WTC11 (cell line): ENCODE measurements around the gene FAM161A. TPM values are rescaled to one million over a fixed set of nuclear protein-coding genes. Genes with fewer than 3 reads are reported as not detected.

Experiments
- ATAC-seq: fragments of 200-7000 bp; cut with Tn5 transposase; 2 replicates; pipeline ENCODE4 v1.10.0; 2021; ENCODE audit warnings: mild to moderate bottlenecking, moderate library complexity
- CTCF ChIA-PET: fragments of 300-600 bp; sonication (Branson Sonifier 250); formaldehyde crosslinking; loops from one replicate; lab custom pipeline; 2021; ENCODE audit warnings: antibody characterized with exemption; lab: Charles Lee
- POLR2A ChIA-PET: fragments of 350-600 bp; sonication (Branson Sonifier 250); formaldehyde crosslinking; loops from one replicate; lab custom pipeline; 2021; ENCODE audit warnings: antibody characterized with exemption; lab: Charles Lee
- DNase-seq: peaks from one replicate; pipeline ENCODE4 v3.0.0; 2021; ENCODE audit warnings: low spot score
- H3K27ac Mint-ChIP-seq: 2 replicates; pipeline ENCODE4 v1.8.0; 2021; ENCODE audit warnings: mixed read lengths
- H3K27me3 Mint-ChIP-seq: 2 replicates; pipeline ENCODE4 v1.8.0; 2021; ENCODE audit warnings: low read depth, mild to moderate bottlenecking, moderate library complexity, mixed read lengths
- H3K36me3 Mint-ChIP-seq: 2 replicates; pipeline ENCODE4 v1.8.0; 2021; ENCODE audit warnings: mixed read lengths
- H3K4me1 Mint-ChIP-seq: 2 replicates; pipeline ENCODE4 v1.8.0; 2022; ENCODE audit warnings: mixed read lengths
- H3K4me3 Mint-ChIP-seq: 2 replicates; pipeline ENCODE4 v1.8.0; 2021; ENCODE audit warnings: mild to moderate bottlenecking, moderate library complexity, mixed read lengths
- H3K9me3 Mint-ChIP-seq: 2 replicates; pipeline ENCODE4 v1.8.0; 2021; ENCODE audit warnings: mixed read lengths
- AR ChIP-seq: fragments of 250-450 bp; sonication (Bioruptor Pico); IDR thresholded peaks from 2 replicates; pipeline ENCODE4 v1.9.0; 2021; ENCODE audit warnings: mild to moderate bottlenecking
- ARID4B ChIP-seq: sonication (generic); formaldehyde crosslinking; IDR thresholded peaks from 2 replicates; pipeline ENCODE4 v1.8.0; 2023; ENCODE audit warnings: missing genetic modification reagents, mild to moderate bottlenecking, borderline replicate concordance
- CDX4 ChIP-seq: fragments of 250-450 bp; sonication (Bioruptor Pico); IDR thresholded peaks from 2 replicates; pipeline ENCODE4 v1.9.0; 2021; ENCODE audit warnings: moderate library complexity, mild to moderate bottlenecking, inconsistent platforms, borderline replicate concordance
- E2F5 ChIP-seq: sonication (generic); formaldehyde crosslinking; IDR thresholded peaks from 2 replicates; pipeline ENCODE4 v1.8.1; 2022; ENCODE audit warnings: mild to moderate bottlenecking, moderate library complexity, missing genetic modification reagents
- FOXP4 ChIP-seq: sonication (generic); formaldehyde crosslinking; IDR thresholded peaks from 2 replicates; pipeline ENCODE4 v1.8.0; 2022; ENCODE audit warnings: mild to moderate bottlenecking, missing genetic modification reagents
- SMAD4 ChIP-seq: sonication (generic); formaldehyde crosslinking; IDR thresholded peaks from 2 replicates; pipeline ENCODE4 v1.8.0; 2022; ENCODE audit warnings: mild to moderate bottlenecking, missing genetic modification reagents
- SP1 ChIP-seq: sonication (generic); formaldehyde crosslinking; conservative IDR thresholded peaks from 2 replicates; pipeline ENCODE4 v1.8.1; 2022; ENCODE audit warnings: missing genetic modification reagents
- STAT6 ChIP-seq: sonication (generic); formaldehyde crosslinking; conservative IDR thresholded peaks from 2 replicates; pipeline ENCODE4 v1.8.1; 2023; ENCODE audit warnings: mild to moderate bottlenecking, low read depth, missing genetic modification reagents, moderate library complexity
- TEAD1 ChIP-seq: sonication (generic); formaldehyde crosslinking; IDR thresholded peaks from 2 replicates; pipeline ENCODE4 v1.8.0; 2022; ENCODE audit warnings: mild to moderate bottlenecking, missing genetic modification reagents
- ZMAT4 ChIP-seq: fragments of 250-450 bp; sonication (Bioruptor Pico); IDR thresholded peaks from 2 replicates; pipeline ENCODE4 v1.9.0; 2021; ENCODE audit warnings: mild to moderate bottlenecking
- ZNF416 ChIP-seq: fragments of 250-450 bp; sonication (Bioruptor Pico); IDR thresholded peaks from 2 replicates; pipeline ENCODE4 v1.9.0; 2021; ENCODE audit warnings: mild to moderate bottlenecking, inconsistent platforms
- total RNA-seq: library from RNA; stranded (reverse); gene quantifications from 3 replicates; pipeline ENCODE4 v1.2.3, GENCODE V29; 2021

FAM161A gene
- total RNA-seq, 1 experiment from 2014 or later: 12.4 TPM

- TF ChIP-seq TEAD1 (CRISPR knock-in tag) (no peak), SP1 (no peak), CDX4 (CRISPR knock-in tag) (no peak), ZMAT4 (CRISPR knock-in tag) (no peak)
Measured at GRCh38 chr2:61833971-61834370, 19.9 kb downstream of the FAM161A start (continued).

- Mint-ChIP-seq H3K9me3 (peaks cover 8% of the 10 kb centered on the region), H3K4me1 (no peaks in the 10 kb centered on the region), H3K27me3 (no peaks in the 10 kb centered on the region), H3K27ac (no peak overlapping the region), H3K36me3 (peaks cover 21% of the 10 kb centered on the region), H3K4me3 (no peak overlapping the region)
- ChIA-PET POLR2A (no interaction called here), CTCF (no interaction called here)
- no peak for DNase-seq
- no peak for ATAC-seq
- TF ChIP-seq SMAD4: no peak
- no peak for TF ChIP-seq STAT6 (CRISPR knock-in tag)
- no peak for TF ChIP-seq ARID4B (CRISPR knock-in tag)
- no peak for TF ChIP-seq AR
Measured at GRCh38 chr2:61832183-61832841, 21.5 kb downstream of the FAM161A start.

- H3K9me3 Mint-ChIP-seq: peaks cover 4% of the 10 kb centered on the region; the same call in 1 of the 2 replicates
- CTCF ChIA-PET: no interaction called here
- H3K36me3 Mint-ChIP-seq: peaks cover 3% of the 10 kb centered on the region
- no peaks in the 10 kb centered on the region for H3K27me3 Mint-ChIP-seq
- H3K4me1 Mint-ChIP-seq: no peaks in the 10 kb centered on the region
- H3K4me3 Mint-ChIP-seq: no peak overlapping the region
- no peak overlapping the region for H3K27ac Mint-ChIP-seq
- no peak for TF ChIP-seq ZNF416 (CRISPR knock-in tag)
- no peak for TF ChIP-seq FOXP4 (CRISPR knock-in tag)
- TF ChIP-seq E2F5 (CRISPR knock-in tag): no peak
- TF ChIP-seq, all 79 proteins: peak for 0
- DNase-seq (no peak), ATAC-seq (no peak)
- POLR2A ChIA-PET: no interaction called here
Measured at GRCh38 chr2:61822255-61822654, 31.6 kb downstream of the FAM161A start.
